Measurements from ENCODE around the gene LRRC4B. TPM values are rescaled to one million over a fixed set of nuclear protein-coding genes. Genes with fewer than 3 reads are reported as not detected.

LRRC4B gene
- total RNA-seq, 4 donors from 2014 or later = 0.59 to 3.0 (median 1.6) TPM

GRCh38 chr19:50565984-50566903, 2.0 kb downstream of the LRRC4B start:
- intact Hi-C loops (cut with DNase I) = no loop called here

GRCh38 chr19:50564229-50565105, 3.8 kb downstream of the LRRC4B start:
- Histone ChIP-seq H3K4me3 (replicated peaks in 1 of 3) (no peak overlapping the region), H3K36me3 (no peaks in the 10 kb centered on the region), H3K27ac (no peak overlapping the region), H3K27me3 (peaks cover 3% of the 10 kb centered on the region), H3K4me1 (peaks cover under 1 to 6% of the 10 kb centered on the region in 2 donors), H3K9me3 (no peaks in the 10 kb centered on the region)
- intact Hi-C loops (cut with DNase I) = no loop called here
- WGBS, 2 donors = 34 to 47% methylated on average over 19 to 22 of the region's 22 CpGs
- no peak for DNase-seq
- TF ChIP-seq POLR2A (IDR thresholded peaks at IDR 0.05) = no peak
- TF ChIP-seq CTCF (IDR thresholded peaks at IDR 0.05) = no peak

More at GRCh38 chr19:50565984-50566903, 2.0 kb downstream of the LRRC4B start:
- no peaks in the 10 kb centered on the region for H3K36me3 ChIP-seq
- no peak overlapping the region for H3K4me3 ChIP-seq (replicated peaks in 1 of 3)
- TF ChIP-seq CTCF (IDR thresholded peaks at IDR 0.05) = no peak
- no peak for DNase-seq
- peaks cover 0 to 5% of the 10 kb centered on the region in 2 donors for H3K4me1 ChIP-seq
- no peak overlapping the region for H3K27ac ChIP-seq
- no peaks in the 10 kb centered on the region for H3K9me3 ChIP-seq
- WGBS, 2 donors = 5 to 7% methylated on average over 20 to 28 of the region's 36 CpGs
- H3K27me3 ChIP-seq = peaks cover 7% of the 10 kb centered on the region

- 30 to 34% methylated on average over 5 to 6 of the region's 6 CpGs for WGBS, 2 donors
- intact Hi-C loops (cut with DNase I) = no loop called here
- H3K4me1 ChIP-seq = peaks cover 6 to 10% of the 10 kb centered on the region in 2 donors
- no peak overlapping the region for H3K27ac ChIP-seq
- H3K36me3 ChIP-seq = no peaks in the 10 kb centered on the region
- H3K9me3 ChIP-seq = no peaks in the 10 kb centered on the region
- TF ChIP-seq CTCF (IDR thresholded peaks at IDR 0.05) (no peak), POLR2A (IDR thresholded peaks at IDR 0.05) (no peak)
- H3K4me3 ChIP-seq (replicated peaks in 1 of 3) = no peak overlapping the region
- H3K27me3 ChIP-seq = peaks cover 3% of the 10 kb centered on the region
- no peak for DNase-seq
Measured at GRCh38 chr19:50563597-50563996, 4.6 kb downstream of the LRRC4B start.

GRCh38 chr19:50562996-50563395, 5.2 kb downstream of the LRRC4B start:
- intact Hi-C loops (cut with DNase I) = no loop called here
- no peak overlapping the region for H3K4me3 ChIP-seq (replicated peaks in 1 of 3)
- no peaks in the 10 kb centered on the region for H3K9me3 ChIP-seq
- 79 to 97% methylated on average over 5 to 9 of the region's 9 CpGs for WGBS, 2 donors
- H3K36me3 ChIP-seq = no peaks in the 10 kb centered on the region
- H3K4me1 ChIP-seq = peaks cover 6 to 8% of the 10 kb centered on the region in 2 donors
- DNase-seq = no peak
- TF ChIP-seq CTCF (IDR thresholded peaks at IDR 0.05) = no peak
- TF ChIP-seq POLR2A (IDR thresholded peaks at IDR 0.05) = no peak
- H3K27ac ChIP-seq = no peak overlapping the region
- peaks cover 3% of the 10 kb centered on the region for H3K27me3 ChIP-seq

Data from thyroid gland (tissue), 4 donors.